Uterus (tissue), 4 donors: ENCODE results near the gene PUDP. TPM values are rescaled to one million over a fixed set of nuclear protein-coding genes. Genes with fewer than 3 reads are reported as not detected.
"Not testable (repeated sequence)": the region's sequence is repeated elsewhere in the genome, so short reads cannot be mapped to it uniquely, and the experiment has no call there.

Experiments
- DNase-seq, 2 donors: peaks; one replicate each; pipeline ENCODE4 v3.0.0-alpha.2; 2019 to 2020
- H3K27ac ChIP-seq, 2 donors: fragments of 200-600 bp; sonication (generic); 1 replicate in 1 of 2; 2 replicates in 1 of 2; pipeline ENCODE4 v1.5.1; 2016 to 2018
- H3K27me3 ChIP-seq, 2 donors: fragments of 200-600 bp; sonication (generic); one replicate each; pipeline ENCODE4 v1.5.1; 2018 to 2019; ENCODE audit warnings: control low read depth in 1 of 2
- H3K36me3 ChIP-seq, 2 donors: fragments of 200-600 bp; sonication (generic); one replicate each; pipeline ENCODE4 v1.5.1; 2019; ENCODE audit warnings: control low read depth in 1 of 2
- H3K4me1 ChIP-seq, 2 donors: fragments of 200-600 bp; sonication (generic); one replicate each; pipeline ENCODE4 v1.5.1; 2018 to 2019; ENCODE audit warnings: control low read depth in 1 of 2
- H3K4me3 ChIP-seq, 2 donors: fragments of 200-600 bp; sonication (generic); 1 replicate in 1 of 2; 2 replicates in 1 of 2; pipeline ENCODE4 v1.5.1; 2018 to 2019; ENCODE audit warnings: mild to moderate bottlenecking in 1 of 2
- H3K9me3 ChIP-seq, 2 donors: fragments of 200-600 bp; sonication (generic); one replicate each; pipeline ENCODE4 v1.5.1; 2019; ENCODE audit warnings: control low read depth in 1 of 2
- POLR2A ChIP-seq, 2 donors: fragments of 450-650 bp; IDR thresholded peaks; one replicate each; pipeline ENCODE4 v1.6.1; 2016; ENCODE audit warnings: antibody characterized with exemption in 2 of 2, mild to moderate bottlenecking in 1 of 2, moderate library complexity in 1 of 2
- intact Hi-C: fragments of 100-400 bp; cut with DNase I; formaldehyde crosslinking; loops from one replicate; pipeline ENCODE4 v1.15.1; 2023; ENCODE audit warnings: low total_unique reads
- total RNA-seq, 4 donors: library from RNA; depleted of rRNA in 3 of 4; stranded (reverse); fragments of >200 nt in 3 of 4; gene quantifications; one replicate each; pipeline versions ENCODE4 v1.1.0 to v1.2.4, GENCODE V29; 2014 to 2023
- TF ChIP-seq, protein P1 (sequence below), 4 experiments: fragments of 200-600 bp in 2 of 4; fragments of 450-650 bp in 2 of 4; sonication (generic) in 2 of 4; IDR thresholded peaks; one replicate each; pipeline ENCODE4 v1.5.1; 2016 to 2019; ENCODE audit warnings: antibody characterized with exemption in 4 of 4, mild to moderate bottlenecking in 2 of 4, moderate library complexity in 1 of 4
- donor health status: DM: yes; HTN: yes; CAD: no.

PUDP gene
- total RNA-seq, 4 donors from 2014 or later = 11.4 to 32.3 (median 14.5) TPM

- TF ChIP-seq POLR2A (IDR thresholded peaks at IDR 0.05) = no peak
- TF ChIP-seq, protein P1, sequence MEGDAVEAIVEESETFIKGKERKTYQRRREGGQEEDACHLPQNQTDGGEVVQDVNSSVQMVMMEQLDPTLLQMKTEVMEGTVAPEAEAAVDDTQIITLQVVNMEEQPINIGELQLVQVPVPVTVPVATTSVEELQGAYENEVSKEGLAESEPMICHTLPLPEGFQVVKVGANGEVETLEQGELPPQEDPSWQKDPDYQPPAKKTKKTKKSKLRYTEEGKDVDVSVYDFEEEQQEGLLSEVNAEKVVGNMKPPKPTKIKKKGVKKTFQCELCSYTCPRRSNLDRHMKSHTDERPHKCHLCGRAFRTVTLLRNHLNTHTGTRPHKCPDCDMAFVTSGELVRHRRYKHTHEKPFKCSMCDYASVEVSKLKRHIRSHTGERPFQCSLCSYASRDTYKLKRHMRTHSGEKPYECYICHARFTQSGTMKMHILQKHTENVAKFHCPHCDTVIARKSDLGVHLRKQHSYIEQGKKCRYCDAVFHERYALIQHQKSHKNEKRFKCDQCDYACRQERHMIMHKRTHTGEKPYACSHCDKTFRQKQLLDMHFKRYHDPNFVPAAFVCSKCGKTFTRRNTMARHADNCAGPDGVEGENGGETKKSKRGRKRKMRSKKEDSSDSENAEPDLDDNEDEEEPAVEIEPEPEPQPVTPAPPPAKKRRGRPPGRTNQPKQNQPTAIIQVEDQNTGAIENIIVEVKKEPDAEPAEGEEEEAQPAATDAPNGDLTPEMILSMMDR (IDR thresholded peaks at IDR 0.05) = no peak
- H3K27ac ChIP-seq = no peak overlapping the region
- H3K36me3 ChIP-seq = no peaks in the 10 kb centered on the region
- no peaks in the 10 kb centered on the region for H3K4me1 ChIP-seq
- no peaks in the 10 kb centered on the region for H3K27me3 ChIP-seq
- no peak overlapping the region for H3K4me3 ChIP-seq
- no peak for DNase-seq
- H3K9me3 ChIP-seq = no peaks in the 10 kb centered on the region
- intact Hi-C loops = no loop called here
These were observed 97.7 kb downstream of the PUDP start for GRCh38 chrX:7050271-7050670.

DNA sequence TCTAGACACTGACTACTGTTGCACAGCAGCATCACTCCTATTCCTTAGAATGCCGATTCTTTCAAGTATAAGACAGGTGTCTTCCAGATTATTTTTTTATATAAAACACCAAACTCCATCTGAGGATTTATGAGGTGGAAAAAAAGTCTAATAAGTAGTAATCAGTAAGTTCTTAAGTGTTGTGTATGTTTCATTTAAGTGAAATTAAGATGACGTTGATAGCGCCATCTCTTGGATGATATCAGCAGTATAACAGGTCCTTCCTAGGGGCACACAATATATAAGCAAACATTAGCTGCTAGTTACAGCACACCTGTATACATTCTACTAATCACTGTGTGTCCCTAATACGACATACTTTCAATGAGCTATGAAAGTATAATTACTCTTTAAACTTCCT lies 100.0 kb downstream of the PUDP start:
- no peaks in the 10 kb centered on the region for H3K9me3 ChIP-seq
- no peak overlapping the region for H3K4me3 ChIP-seq
- H3K27me3 ChIP-seq = no peaks in the 10 kb centered on the region
- TF ChIP-seq POLR2A (IDR thresholded peaks at IDR 0.05) = no peak
- TF ChIP-seq, protein P1 (IDR thresholded peaks at IDR 0.05) = no peak
- intact Hi-C loops = no loop called here
- H3K27ac ChIP-seq = no peak overlapping the region
- no peaks in the 10 kb centered on the region for H3K4me1 ChIP-seq
- no peaks in the 10 kb centered on the region for H3K36me3 ChIP-seq
- no peak for DNase-seq

DNA sequence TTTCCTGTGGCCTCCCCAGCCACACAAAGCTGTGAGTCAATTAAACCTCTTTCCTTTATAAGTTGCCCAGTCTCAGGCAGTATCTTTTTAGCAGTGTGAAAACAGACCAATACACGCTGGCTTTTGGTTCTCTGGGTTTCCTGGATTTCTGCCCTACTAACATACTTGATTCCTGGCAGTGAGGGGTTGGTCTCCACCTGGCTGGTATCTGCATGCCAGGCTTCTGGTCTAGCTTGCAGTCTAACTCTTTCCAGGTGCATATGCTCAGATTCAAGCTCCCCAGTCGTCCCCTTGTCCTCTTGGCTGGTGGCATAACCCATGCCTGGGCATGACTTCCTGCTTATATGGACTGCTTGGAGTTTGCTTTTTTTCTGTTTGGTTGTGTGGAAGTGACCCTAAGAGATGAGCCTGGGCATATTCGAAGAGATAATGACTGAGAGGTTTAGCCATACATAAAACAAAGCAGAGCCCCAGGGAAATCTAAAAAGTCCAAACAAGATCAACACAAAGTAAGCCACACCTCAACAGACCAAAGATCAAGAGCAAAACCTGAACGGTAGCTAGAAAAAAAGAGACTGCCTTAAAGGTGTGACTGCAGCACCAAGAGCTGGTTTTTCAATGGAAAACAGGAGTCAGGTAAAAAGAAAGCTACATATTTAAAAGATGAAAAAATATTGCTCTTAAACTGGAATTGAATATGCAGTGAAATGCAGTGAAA lies 102.6 kb downstream of the PUDP start:
- H3K27ac ChIP-seq = no peak overlapping the region
- DNase-seq = no peak
- H3K27me3 ChIP-seq = no peaks in the 10 kb centered on the region
- H3K9me3 ChIP-seq = no peaks in the 10 kb centered on the region
- intact Hi-C loops = no loop called here
- no peaks in the 10 kb centered on the region for H3K36me3 ChIP-seq
- TF ChIP-seq POLR2A (IDR thresholded peaks at IDR 0.05) = no peak
- TF ChIP-seq, protein P1 (IDR thresholded peaks at IDR 0.05) = no peak
- no peaks in the 10 kb centered on the region for H3K4me1 ChIP-seq
- H3K4me3 ChIP-seq = no peak overlapping the region

- H3K36me3 ChIP-seq, H3K9me3 ChIP-seq, H3K27ac ChIP-seq, intact Hi-C loops, H3K27me3 ChIP-seq, H3K4me3 ChIP-seq, DNase-seq, H3K4me1 ChIP-seq: not testable (repeated sequence)
These were observed 104.0 kb downstream of the PUDP start for GRCh38 chrX:7043796-7044433.

- no peak overlapping the region for H3K27ac ChIP-seq
- intact Hi-C loops = no loop called here
- no peak overlapping the region for H3K4me3 ChIP-seq
- DNase-seq = no peak
- no peak for TF ChIP-seq POLR2A (IDR thresholded peaks at IDR 0.05)
- H3K36me3 ChIP-seq = no peaks in the 10 kb centered on the region
- no peaks in the 10 kb centered on the region for H3K4me1 ChIP-seq
- H3K27me3 ChIP-seq = no peaks in the 10 kb centered on the region
- no peaks in the 10 kb centered on the region for H3K9me3 ChIP-seq
These were observed 119.7 kb downstream of the PUDP start for GRCh38 chrX:7028246-7028645.

GRCh38 chrX:7027071-7027470 lies 120.9 kb downstream of the PUDP start:
- Histone ChIP-seq H3K27ac (no peak overlapping the region), H3K9me3 (no peaks in the 10 kb centered on the region), H3K27me3 (no peaks in the 10 kb centered on the region), H3K4me1 (no peaks in the 10 kb centered on the region), H3K36me3 (no peaks in the 10 kb centered on the region), H3K4me3 (no peak overlapping the region)
- intact Hi-C loops = no loop called here
- no peak for DNase-seq
- no peak for TF ChIP-seq POLR2A (IDR thresholded peaks at IDR 0.05)
- TF ChIP-seq, protein P1 (IDR thresholded peaks at IDR 0.05) = no peak

DNA sequence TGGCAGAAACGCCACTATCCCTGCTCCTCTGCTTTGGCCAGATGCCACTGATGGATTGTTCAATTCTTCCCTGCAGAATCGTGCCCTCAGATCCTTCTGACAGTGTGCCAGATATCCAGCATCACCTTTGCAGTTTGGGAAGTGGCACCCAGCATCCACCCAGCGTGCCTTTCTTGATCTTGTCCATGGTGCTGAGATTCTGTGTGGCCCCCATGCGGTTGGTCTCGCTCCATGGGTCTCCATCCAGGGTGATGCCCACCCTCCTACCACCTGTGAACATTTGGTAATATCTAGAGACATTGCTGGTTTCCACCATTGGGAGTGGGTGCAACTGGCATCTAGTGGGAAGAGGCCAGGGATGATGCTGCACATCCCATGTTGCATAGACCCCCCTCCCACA lies 121.6 kb downstream of the PUDP start:
- H3K27me3 ChIP-seq, H3K4me1 ChIP-seq, H3K36me3 ChIP-seq, DNase-seq, intact Hi-C loops, H3K4me3 ChIP-seq, H3K27ac ChIP-seq, H3K9me3 ChIP-seq: not testable (repeated sequence)
